HCT116 (cell line): Measurements from ENCODE around the gene RGS12. TPM values are rescaled to one million over a fixed set of nuclear protein-coding genes. Genes with fewer than 3 reads are reported as not detected.

ENCODE experiments used
- ATAC-seq: fragments of 200-7000 bp; cut with Tn5 transposase; 2 replicates; pipeline ENCODE4 v1.9.1; 2020; ENCODE audit warnings: mild to moderate bottlenecking, moderate library complexity
- BruUV-seq: library from RNA; stranded (reverse); fragments of 400-500 nt; replicated peaks from 2 replicates; lab custom pipeline; 2021; lab: Mats Ljungman, UMichigan
- CTCF ChIA-PET: fragments of 300-600 bp; sonication (Branson Sonifier 250); formaldehyde crosslinking; loops from one replicate; lab custom pipeline; 2021; ENCODE audit warnings: antibody characterized with exemption; lab: Charles Lee
- POLR2A ChIA-PET: fragments of 300-600, 350-600 bp; sonication (Branson Sonifier 250); formaldehyde crosslinking; loops from one replicate; lab custom pipeline; 2021; ENCODE audit warnings: antibody characterized with exemption; lab: Charles Lee
- RAD21 ChIA-PET, 2 experiments: fragments of 300-600 bp; sonication (Branson Sonifier 250); formaldehyde crosslinking; loops; one replicate each; lab custom pipeline; 2023; ENCODE audit warnings: low total read pairs in 2 of 2; ENCODE audit not compliant: uncharacterized antibody in 2 of 2, unreplicated experiment in 2 of 2, low non-redundant PET in 1 of 2; lab: Charles Lee
- DNase-seq: peaks from one replicate; pipeline ENCODE4 v3.0.0-alpha.2; 2010; ENCODE audit warnings: low read depth, low spot score
- H2AFZ ChIP-seq: fragments of 200-600 bp; shearing (Covaris generic), sonication (generic); 2 replicates; pipeline ENCODE4 v1.6.1; 2017; ENCODE audit warnings: low read depth, mixed run types, mixed read lengths, antibody characterized with exemption, low read length; ENCODE audit not compliant: poor library complexity, severe bottlenecking
- H3K27ac ChIP-seq: 2 replicates; pipeline ENCODE4 v1.5.1; 2012; ENCODE audit warnings: low read depth, low read length
- H3K27me3 ChIP-seq: fragments of 200-600 bp; sonication (generic); 2 replicates; pipeline ENCODE4 v1.6.1; 2016; ENCODE audit warnings: mixed run types, low read length, mixed read lengths; ENCODE audit not compliant: insufficient read depth
- H3K36me3 ChIP-seq, 2 experiments: fragments of 200-500 bp in 1 of 2; fragments of 200-600 bp in 1 of 2; sonication (Bioruptor generic) in 1 of 2; sonication (generic) in 1 of 2; 2 replicates each; pipeline versions ENCODE4 v1.5.1 to v1.6.1; 2014 to 2016; ENCODE audit warnings: low read length in 2 of 2, inconsistent platforms in 1 of 2, mixed read lengths in 1 of 2, mixed run types in 1 of 2; ENCODE audit not compliant: insufficient read depth in 2 of 2, control insufficient read depth in 1 of 2
- H3K4me1 ChIP-seq, 2 experiments: fragments of 200-600 bp in 1 of 2; sonication (generic) in 1 of 2; 2 replicates each; pipeline versions ENCODE4 v1.5.1 to v1.6.1; 2012 to 2017; ENCODE audit warnings: low read length in 2 of 2, inconsistent platforms in 1 of 2, mild to moderate bottlenecking in 1 of 2, mixed read lengths in 1 of 2, mixed run types in 1 of 2, moderate library complexity in 1 of 2; ENCODE audit not compliant: insufficient read depth in 2 of 2, control insufficient read depth in 1 of 2
- H3K4me2 ChIP-seq: fragments of 200-600 bp; sonication (generic); 2 replicates; pipeline ENCODE4 v1.6.1; 2017; ENCODE audit warnings: mixed run types, low read length, mixed read lengths
- H3K4me3 ChIP-seq, 2 experiments: fragments of 200-600 bp in 1 of 2; sonication (generic) in 1 of 2; replicated peaks in 1 of 2; 2 replicates each; pipeline ENCODE4 v1.5.1; 2011 to 2016; ENCODE audit warnings: low read length in 2 of 2, control low read depth in 1 of 2, low read depth in 1 of 2, mild to moderate bottlenecking in 1 of 2, mixed read lengths in 1 of 2, mixed run types in 1 of 2
- H3K79me2 ChIP-seq: fragments of 200-600 bp; sonication (generic); 2 replicates; pipeline ENCODE4 v1.6.1; 2017; ENCODE audit warnings: mild to moderate bottlenecking, mixed run types, low read length, moderate library complexity, mixed read lengths; ENCODE audit not compliant: insufficient read depth
- H3K9ac ChIP-seq: fragments of 200-600 bp; sonication (generic); 2 replicates; pipeline ENCODE4 v1.6.1; 2016; ENCODE audit warnings: low read length, mixed read lengths
- H3K9me2 ChIP-seq: fragments of 200-600 bp; sonication (generic), shearing (Covaris generic); 2 replicates; pipeline ENCODE4 v1.6.1; 2017; ENCODE audit warnings: mixed run types, mild to moderate bottlenecking, moderate library complexity; ENCODE audit not compliant: insufficient read depth
- H3K9me3 ChIP-seq, 2 experiments: fragments of 200-500 bp in 1 of 2; fragments of 200-600 bp in 1 of 2; sonication (Bioruptor generic) in 1 of 2; sonication (generic) in 1 of 2; 2 replicates each; pipeline ENCODE4 v1.6.1; 2014 to 2017; ENCODE audit warnings: low read length in 2 of 2, mixed read lengths in 2 of 2, inconsistent platforms in 1 of 2, low read depth in 1 of 2, mild to moderate bottlenecking in 1 of 2, mixed run types in 1 of 2, moderate library complexity in 1 of 2; ENCODE audit not compliant: control insufficient read depth in 1 of 2, insufficient read depth in 1 of 2
- H4K20me1 ChIP-seq: fragments of 200-600 bp; sonication (generic), shearing (Covaris generic); 2 replicates; pipeline ENCODE4 v1.6.1; 2017; ENCODE audit warnings: mixed run types, mild to moderate bottlenecking, moderate library complexity; ENCODE audit not compliant: insufficient read depth
- CBX3 ChIP-seq: IDR thresholded peaks from 2 replicates; pipeline ENCODE4 v1.6.1; 2012; ENCODE audit warnings: low read depth
- CEBPB ChIP-seq: IDR thresholded peaks from 2 replicates; pipeline ENCODE4 v1.6.1; 2012; ENCODE audit warnings: low read depth
- EGR1 ChIP-seq: IDR thresholded peaks from 2 replicates; pipeline ENCODE4 v1.6.1; 2012; ENCODE audit warnings: low read depth
- ELF1 ChIP-seq: IDR thresholded peaks from 2 replicates; pipeline ENCODE4 v1.6.1; 2012; ENCODE audit warnings: low read depth, borderline replicate concordance
- EZH2 ChIP-seq: fragments of 200-600 bp; sonication (generic); IDR thresholded peaks from 2 replicates; pipeline ENCODE4 v1.6.1; 2017; ENCODE audit warnings: antibody characterized with exemption, mixed run types
- EZH2phosphoT487 ChIP-seq: fragments of 200-600 bp; IDR thresholded peaks from 2 replicates; pipeline ENCODE4 v1.6.1; 2018; ENCODE audit warnings: antibody characterized with exemption, borderline replicate concordance
- JUND ChIP-seq: IDR thresholded peaks from 2 replicates; pipeline ENCODE4 v1.6.1; 2012
- POLR2AphosphoS5 ChIP-seq: IDR thresholded peaks from 2 replicates; pipeline ENCODE4 v1.6.1; 2011; ENCODE audit warnings: mild to moderate bottlenecking, low read depth, low read length, moderate library complexity
- RAD21 ChIP-seq: IDR thresholded peaks from 2 replicates; pipeline ENCODE4 v1.6.1; 2012; ENCODE audit warnings: low read depth, mild to moderate bottlenecking
- SIN3A ChIP-seq: IDR thresholded peaks from 2 replicates; pipeline ENCODE4 v1.6.1; 2012; ENCODE audit warnings: low read depth
- intact Hi-C: fragments of 100-400 bp; cut with micrococcal nuclease; formaldehyde crosslinking; loops from 2 replicates; pipeline ENCODE4 v1.10.0; 2022
- total RNA-seq: library from RNA; stranded (reverse); gene quantifications from one replicate; pipeline ENCODE4 v1.2.1, GENCODE V29; 2021; ENCODE audit not compliant: unreplicated experiment

RGS12 gene
- total RNA-seq, 1 experiment from 2014 or later, result 22.2 TPM

- Histone ChIP-seq H3K9ac (no peak overlapping the region), H3K9me2 (no peaks in the 10 kb centered on the region), H3K27me3 (no peaks in the 10 kb centered on the region), H3K27ac (no peak overlapping the region), H2AFZ (no peak overlapping the region), H4K20me1 (no peaks in the 10 kb centered on the region), H3K9me3 (no peaks in the 10 kb centered on the region), H3K36me3 (no peaks in the 10 kb centered on the region), H3K79me2 (0 out of 2 replicates have a peak, but pooled peaks cover 6% of the 10 kb centered on the region), H3K4me3 (no peak overlapping the region), H3K4me2 (no peak overlapping the region), H3K4me1 (no peaks in the 10 kb centered on the region; a peak in 1 of 4 replicates)
- ChIA-PET CTCF (no interaction called here), POLR2A (no interaction called here), RAD21 (no interaction called here)
- no peak for TF ChIP-seq POLR2AphosphoS5
- TF ChIP-seq RAD21, result no peak
- no peak for TF ChIP-seq EGR1
- no peak for TF ChIP-seq CEBPB
- no peak for TF ChIP-seq JUND
- TF ChIP-seq SIN3A, result no peak
- no peak for TF ChIP-seq CBX3
- no peak for TF ChIP-seq EZH2phosphoT487
- no peak for DNase-seq
- intact Hi-C loops, result no loop called here
- ATAC-seq, result 0 out of 2 replicates have a peak, but pooled peaks have one; percentile 20
- BruUV-seq, result no TSS peak
These were observed 18.8 kb downstream of the RGS12 start for GRCh38 chr4:3311489-3312171.

- Histone ChIP-seq H3K4me1 (no peaks in the 10 kb centered on the region; a peak in 1 of 4 replicates), H3K9me2 (no peaks in the 10 kb centered on the region), H3K27me3 (no peaks in the 10 kb centered on the region), H3K27ac (no peak overlapping the region), H3K9ac (no peak overlapping the region), H3K4me3 (no peak overlapping the region), H3K9me3 (no peaks in the 10 kb centered on the region), H3K4me2 (no peak overlapping the region), H3K79me2 (no peaks in the 10 kb centered on the region), H4K20me1 (no peaks in the 10 kb centered on the region), H3K36me3 (no peaks in the 10 kb centered on the region), H2AFZ (no peak overlapping the region)
- intact Hi-C loops, result no loop called here
- DNase-seq (no peak), ATAC-seq (no peak)
- ChIA-PET CTCF (no interaction called here), RAD21 (no interaction called here), POLR2A (no interaction called here)
- no TSS peak for BruUV-seq
- no peak for TF ChIP-seq ELF1
- no peak for TF ChIP-seq EZH2
These were observed 19.5 kb downstream of the RGS12 start for GRCh38 chr4:3312362-3312761.
